ENCODE results near the gene EMC7. TPM values are rescaled to one million over a fixed set of nuclear protein-coding genes. Genes with fewer than 3 reads are reported as not detected.

Gene EMC7
- total RNA-seq, 1 experiment from 2014 or later: 55.6 TPM

- Histone ChIP-seq H3K9me3 (ENCODE audit: control insufficient read depth, low read depth, low read length) (no peaks in the 10 kb centered on the region), H2BK20ac (ENCODE audit: low read depth, low read length, poor library complexity, severe bottlenecking) (no peak overlapping the region), H3K9ac (ENCODE audit: extremely low read depth, insufficient read length, low read length) (no peak overlapping the region), H4K5ac (ENCODE audit: insufficient read length, low read depth, low read length) (no peak overlapping the region), H3K27ac (ENCODE audit: insufficient read length, low read depth, low read length) (no peak overlapping the region), H2AK5ac (ENCODE audit: insufficient read length, low read length) (no peak overlapping the region), H3K4ac (ENCODE audit: low read depth, low read length) (no peak overlapping the region), H3K18ac (ENCODE audit: insufficient read length, low read depth, low read length) (no peak overlapping the region), H2BK120ac (ENCODE audit: low read depth, low read length, poor library complexity, severe bottlenecking) (no peak overlapping the region), H3K4me2 (ENCODE audit: insufficient read depth, insufficient read length, low read length) (no peak overlapping the region), H2BK15ac (ENCODE audit: low read depth, low read length) (no peak overlapping the region), H2AFZ (ENCODE audit: low read length) (no peak overlapping the region), H2BK12ac (ENCODE audit: insufficient read length, low read depth, low read length) (no peak overlapping the region), H2BK5ac (ENCODE audit: insufficient read length, low read length) (no peak overlapping the region), H4K91ac (ENCODE audit: insufficient read length, low read depth, low read length) (no peak overlapping the region), H3K14ac (ENCODE audit: insufficient read depth, low read length) (no peak overlapping the region), H3K79me2 (ENCODE audit: insufficient read depth, low read length) (no peaks in the 10 kb centered on the region), H4K8ac (replicated peaks; ENCODE audit: insufficient read length, low read depth, low read length) (no peak overlapping the region), H3K27me3 (ENCODE audit: insufficient read depth, low read length) (no peaks in the 10 kb centered on the region), H3K79me1 (ENCODE audit: insufficient read depth, low read depth, low read length, poor library complexity, severe bottlenecking) (no peaks in the 10 kb centered on the region), H3K23ac (ENCODE audit: insufficient read length, low read depth, low read length) (no peak overlapping the region), H3K4me1 (ENCODE audit: insufficient read depth, low read length) (no peaks in the 10 kb centered on the region), H4K20me1 (ENCODE audit: control insufficient read depth, insufficient read depth, insufficient read length) (no peaks in the 10 kb centered on the region), H3T11ph (ENCODE audit: low read length) (no peak overlapping the region), H3K23me2 (ENCODE audit: insufficient read length, low read depth, low read length, poor library complexity, severe bottlenecking) (no peaks in the 10 kb centered on the region), H3K56ac (ENCODE audit: insufficient read length, low read depth, low read length) (no peak overlapping the region)
- no peaks in the 10 kb centered on the region; a peak in 1 of 5 replicates for H3K9me3 Mint-ChIP-seq
- DNase-seq: no peak
- H3K4me3 Mint-ChIP-seq: no peak overlapping the region
- H3K27ac Mint-ChIP-seq: no peak overlapping the region
- H3K27me3 Mint-ChIP-seq (ENCODE audit: low read depth): peaks cover 4% of the 10 kb centered on the region
- peaks cover 11 to 12% of the 10 kb centered on the region in 2 experiments for H3K4me1 Mint-ChIP-seq
- no peak for TF ChIP-seq CTCF (conservative IDR thresholded peaks at IDR 0.05)
- H3K36me3 Mint-ChIP-seq (ENCODE audit: insufficient read depth in 1 of 3, low read depth in 3 of 3): no peaks in the 10 kb centered on the region; a peak in 1 of 7 replicates
- WGBS (ENCODE audit: extremely low coverage, insufficient read length, low lambda C conversion rate): no CpG with 5 or more reads among the region's 1 CpG
Observed at GRCh38 chr15:34125945-34126344, 24.3 kb upstream of the EMC7 start.

Measured in H9 (cell line).